WTC11 (cell line): Measurements from ENCODE around the gene LPP.

Source experiments
- CTCF ChIP-seq: fragments of 200-600 bp; IDR thresholded peaks from 2 replicates; pipeline ENCODE4 v1.8.0; 2022; ENCODE audit warnings: antibody characterized with exemption
- SP1 ChIP-seq: sonication (generic); formaldehyde crosslinking; conservative IDR thresholded peaks from 2 replicates; pipeline ENCODE4 v1.8.1; 2022; ENCODE audit warnings: missing genetic modification reagents

DNA sequence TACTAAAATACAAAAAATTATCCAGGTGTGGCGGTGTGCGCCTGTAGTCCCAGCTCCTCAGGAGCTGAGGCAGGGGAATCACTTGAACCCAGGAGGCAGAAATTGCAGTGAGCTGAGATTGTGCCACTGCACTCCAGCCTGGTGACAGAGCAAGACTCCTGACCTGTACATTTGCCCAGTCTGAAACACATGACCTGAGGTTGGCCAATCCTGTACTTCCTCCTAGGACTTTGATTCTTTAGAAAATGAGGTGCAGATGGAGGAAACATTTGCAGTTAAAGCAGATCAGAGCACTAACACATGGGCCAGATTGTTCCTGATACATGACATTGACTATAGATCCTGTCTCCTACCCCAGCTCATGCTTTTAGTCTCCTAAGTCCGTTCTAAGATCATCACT is 28.9 kb upstream of the LPP start:
- TF ChIP-seq CTCF (no peak), SP1 (no peak)
